Right renal pelvis (tissue), 4 donors: Measurements from ENCODE around the gene RASGRP1. TPM values are rescaled to one million over a fixed set of nuclear protein-coding genes. Genes with fewer than 3 reads are reported as not detected.
A peak's percentile ranks its signal among the peaks of the same experiment; 100 is the strongest.

Source experiments
- DNase-seq, 4 donors: peaks; one replicate each; pipeline ENCODE4 v3.0.0-alpha.2; 2013; ENCODE audit warnings: low read depth in 4 of 4, low spot score in 3 of 4, missing footprints in 1 of 4
- polyA plus RNA-seq, 4 donors: library from polyadenylated mRNA; unstranded; fragments of 120-200 nt; gene quantifications; one replicate each; pipeline ENCODE4 v1.2.1, GENCODE V29; 2013; ENCODE audit not compliant: insufficient read length in 4 of 4

Gene RASGRP1
- polyA plus RNA-seq, 4 donors, result 11.0 to 15.5 (median 13.8) TPM

- DNase-seq, result no peak
Observed at GRCh38 chr15:38464675-38465074, 99.9 kb downstream of the RASGRP1 start.

- no peak for DNase-seq
Observed at GRCh38 chr15:38463893-38464292, 100.7 kb downstream of the RASGRP1 start.

GRCh38 chr15:38461066-38461833, 103.4 kb downstream of the RASGRP1 start:
- no peak for DNase-seq

- DNase-seq, result no peak
Observed at GRCh38 chr15:38460543-38460942, 104.1 kb downstream of the RASGRP1 start.

GRCh38 chr15:38459480-38459879, 105.1 kb downstream of the RASGRP1 start:
- no peak for DNase-seq

- no peak for DNase-seq
Observed at GRCh38 chr15:38458646-38459045, 106.0 kb downstream of the RASGRP1 start.

GRCh38 chr15:38455092-38455491, 109.5 kb downstream of the RASGRP1 start:
- no peak for DNase-seq

- peak in 1 of 4 donors; percentile 4 for DNase-seq
Observed at GRCh38 chr15:38454696-38455090, 109.9 kb downstream of the RASGRP1 start.

GRCh38 chr15:38453971-38454695, 110.5 kb downstream of the RASGRP1 start, which contains the start of gene FAM98B:
Gene FAM98B (plus strand): TSS chr15:38454127. CDS start chr15:38454162, 35 bp downstream.
- peak; percentile 81 to 91 (median 86) for DNase-seq

GRCh38 chr15:38441130-38441519, 123.5 kb downstream of the RASGRP1 start:
- no peak for DNase-seq

GRCh38 chr15:38440353-38441129, 124.1 kb downstream of the RASGRP1 start:
- peak; percentile 34 to 44 (median 38) for DNase-seq

Other genes with a start within 250 kb of the RASGRP1 start
- 100 to 1,000 TPM in 1 of 4 donors, 10 to 100 TPM in 3; 73.3 to 104 (median 93.5) TPM for gene FAM98B, start 110.7 kb downstream of the RASGRP1 start, polyA plus RNA-seq